ENCODE measurements around the gene ARHGEF7. TPM values are rescaled to one million over a fixed set of nuclear protein-coding genes. Genes with fewer than 3 reads are reported as not detected.

ARHGEF7 gene
- total RNA-seq, 1 experiment from 2014 or later = 17.9 TPM

DNA sequence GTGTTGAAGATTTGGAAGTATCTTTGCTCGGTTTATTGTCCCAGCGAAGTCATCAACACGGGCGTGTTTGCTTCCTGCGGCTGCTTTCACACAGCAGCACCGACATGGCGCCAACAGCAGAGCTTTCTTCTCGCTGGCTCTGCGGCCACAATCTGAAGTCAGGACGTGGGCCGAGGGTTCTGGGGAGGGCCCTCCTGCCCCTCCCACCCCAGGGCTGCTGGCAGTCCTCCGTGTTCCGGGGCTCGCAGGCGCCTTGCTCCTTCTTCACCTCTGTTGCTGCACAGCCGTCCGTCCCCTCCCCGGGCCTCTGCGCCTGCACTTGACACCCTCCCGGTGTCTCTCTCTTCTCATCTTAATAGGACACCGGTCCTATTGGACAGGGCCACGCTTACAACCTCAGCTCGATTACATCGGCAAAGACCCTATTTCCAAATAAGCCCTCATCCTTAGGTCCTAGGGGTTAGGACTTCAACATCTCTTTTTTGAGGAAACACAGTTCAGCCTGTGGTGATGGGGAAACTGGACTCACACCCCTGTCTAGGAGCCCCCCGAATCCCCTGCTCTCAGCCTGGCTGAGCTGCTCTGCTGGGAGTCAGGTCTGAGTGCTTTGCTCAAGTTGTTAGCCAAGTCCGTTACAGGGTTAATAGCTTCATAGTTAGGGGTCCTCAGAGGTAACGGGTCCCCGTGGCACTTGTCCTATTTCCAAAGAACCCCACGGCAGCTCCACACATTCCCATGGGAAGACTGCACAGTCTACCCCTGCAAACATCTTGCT lies 202.6 kb downstream of the ARHGEF7 start:
- no peak for DNase-seq (ENCODE audit: extremely low read depth, low read depth)

DNA sequence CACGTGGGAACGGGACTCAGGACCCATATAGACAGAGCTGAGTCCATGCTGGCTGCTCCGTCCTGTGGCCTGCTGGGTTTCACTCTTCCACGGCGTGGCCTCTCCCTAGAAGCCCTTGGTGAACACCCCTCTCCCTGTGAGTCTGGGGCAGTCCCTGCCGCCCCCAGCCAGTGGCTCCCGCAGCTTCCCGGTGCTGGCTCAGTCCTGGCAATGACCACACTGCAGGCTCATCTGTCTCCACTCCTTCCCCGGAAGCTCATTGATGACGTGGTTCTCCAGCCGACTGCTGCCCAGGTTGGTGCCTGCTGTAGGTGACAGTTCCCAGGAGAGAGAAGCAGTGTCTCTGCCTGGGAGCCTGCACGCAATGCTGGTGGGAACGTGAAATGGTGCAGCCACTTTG lies 203.3 kb downstream of the ARHGEF7 start:
- DNase-seq (ENCODE audit: extremely low read depth, low read depth) = no peak

DNA sequence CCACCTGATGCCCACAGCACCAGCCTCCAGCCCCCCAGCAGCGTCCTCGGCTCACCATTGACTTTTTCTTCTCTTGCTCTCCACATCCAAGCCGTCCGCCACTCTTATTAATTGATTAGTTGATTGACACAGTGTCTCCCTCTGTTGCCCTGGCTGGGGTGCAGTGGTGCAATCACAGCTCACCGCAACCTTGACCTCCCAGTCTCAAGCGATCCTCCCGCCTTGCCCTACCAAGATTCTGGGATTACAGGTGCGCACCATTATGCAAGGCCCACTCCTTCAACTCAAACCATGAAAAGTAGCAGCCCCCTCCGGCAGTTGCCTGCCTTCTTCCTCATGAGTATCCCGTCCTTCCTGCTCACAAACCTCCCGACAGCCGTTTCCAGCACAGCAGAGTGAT lies 204.4 kb downstream of the ARHGEF7 start:
- no peak for DNase-seq (ENCODE audit: extremely low read depth, low read depth)

DNA sequence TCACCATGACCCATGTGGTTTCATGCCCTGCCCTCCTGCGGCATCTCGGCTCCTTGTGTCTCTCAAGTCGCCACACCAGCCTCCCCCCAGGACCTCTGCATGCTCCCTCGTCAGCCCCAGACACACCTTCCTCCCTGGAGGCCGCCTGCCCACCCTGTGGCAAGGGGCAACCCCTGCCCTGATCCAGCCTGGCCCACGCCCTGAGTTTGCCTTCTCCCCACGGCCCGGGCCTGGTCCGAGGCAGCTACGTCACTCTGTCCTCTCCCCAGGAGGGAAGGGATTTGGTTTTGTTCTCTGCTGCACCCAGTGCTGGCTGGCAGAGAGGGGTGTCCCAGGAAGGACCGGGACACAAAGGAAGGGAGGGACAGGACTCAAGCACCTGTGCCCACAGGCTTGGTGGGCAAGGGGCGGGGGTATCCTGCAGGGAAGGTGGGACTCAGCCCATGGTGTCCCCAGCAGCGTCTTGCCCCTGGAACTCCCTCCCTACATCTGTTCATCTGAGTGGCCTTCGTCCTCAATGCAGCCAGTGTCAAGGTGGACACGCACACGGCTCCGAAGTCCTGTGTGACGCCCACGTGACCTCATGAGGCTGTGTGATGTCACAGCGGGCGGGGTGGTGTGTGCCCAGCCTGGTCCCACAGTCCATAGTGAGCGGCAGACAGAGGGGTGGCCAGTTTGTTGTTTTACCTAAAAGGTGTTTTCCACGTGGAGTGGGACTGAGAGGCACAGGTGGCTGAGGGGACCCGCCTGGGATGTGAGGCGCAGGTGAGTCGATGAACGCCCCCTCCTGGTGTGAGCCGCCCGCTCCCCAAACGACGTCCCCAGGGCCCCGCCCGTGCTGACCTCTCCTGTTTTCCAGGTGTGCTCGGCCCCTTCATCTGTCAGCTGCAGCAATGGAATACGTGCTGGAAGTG lies 205.1 kb downstream of the ARHGEF7 start, which contains the start of gene TEX29:
Gene TEX29 (plus strand): TSS at position 645 of the 914 bp plus-strand sequence. CDS start 249 bp downstream, at position 894.
- DNase-seq (ENCODE audit: extremely low read depth, low read depth) = no peak

DNA sequence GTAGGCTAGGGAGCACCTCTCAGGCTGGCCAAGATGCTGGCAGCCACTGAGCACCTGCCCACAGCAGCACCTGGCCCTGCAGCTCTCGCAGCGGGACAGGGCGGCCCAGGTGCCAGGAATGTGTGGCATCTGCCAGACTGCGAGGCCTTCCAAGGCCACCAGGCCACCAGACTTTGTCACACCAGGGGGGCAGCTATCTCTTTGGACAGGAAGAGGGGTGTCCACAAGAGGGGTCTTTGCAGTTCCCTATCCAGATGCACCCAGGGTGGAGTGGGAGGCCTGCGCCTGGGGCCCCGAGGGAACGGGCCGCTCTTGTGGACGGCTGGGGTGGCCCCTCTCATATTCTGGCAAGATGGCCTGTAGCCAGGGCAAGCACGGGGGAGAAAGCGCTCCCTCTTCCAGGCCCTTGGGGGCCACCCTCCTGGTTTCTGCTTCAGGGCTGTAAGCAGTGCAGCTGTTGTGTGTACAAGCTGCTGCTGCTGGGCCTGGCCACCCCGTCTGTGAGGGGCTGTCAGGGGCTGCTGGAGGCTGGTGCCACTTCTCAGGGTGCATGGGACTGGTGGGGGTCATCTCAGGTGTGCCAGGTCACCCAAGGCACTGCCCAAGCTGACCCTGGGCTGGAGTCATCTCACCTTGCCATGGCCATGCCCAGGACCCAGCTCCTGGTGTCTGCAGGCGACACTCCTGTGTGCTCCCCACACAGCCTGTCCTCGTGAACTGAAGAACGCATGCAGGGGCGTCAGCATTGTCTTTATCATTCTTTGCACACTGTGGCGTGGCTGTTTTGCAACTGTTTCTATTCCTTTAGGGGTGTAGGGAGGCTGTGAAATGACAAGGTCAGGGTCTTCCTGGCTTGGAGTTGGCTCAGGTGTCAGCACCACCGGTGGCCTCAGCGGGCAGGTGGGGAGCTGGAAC lies 207.1 kb downstream of the ARHGEF7 start:
- no peak for DNase-seq (ENCODE audit: extremely low read depth, low read depth)

DNA sequence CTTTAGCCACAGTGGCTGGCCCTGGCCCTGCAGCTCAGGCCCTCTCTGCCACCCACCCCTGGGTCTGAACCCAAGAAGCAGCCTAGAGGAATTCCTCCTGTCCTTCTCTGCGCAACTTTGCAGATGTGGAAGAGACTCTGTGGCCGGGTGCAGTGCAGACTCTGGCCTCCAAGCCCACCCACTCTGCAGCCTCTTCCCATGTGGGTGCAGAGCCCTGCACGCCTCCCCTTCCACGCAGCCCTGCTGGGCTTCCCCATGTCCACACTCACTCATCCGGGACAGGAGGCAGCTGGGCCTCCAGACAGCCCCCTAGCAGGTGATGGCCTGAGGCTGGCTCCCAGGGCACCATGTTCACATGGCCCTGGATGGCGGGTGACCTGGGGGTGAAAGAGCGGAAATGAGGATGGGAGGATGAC lies 207.8 kb downstream of the ARHGEF7 start:
- DNase-seq (ENCODE audit: extremely low read depth, low read depth) = no peak

DNA sequence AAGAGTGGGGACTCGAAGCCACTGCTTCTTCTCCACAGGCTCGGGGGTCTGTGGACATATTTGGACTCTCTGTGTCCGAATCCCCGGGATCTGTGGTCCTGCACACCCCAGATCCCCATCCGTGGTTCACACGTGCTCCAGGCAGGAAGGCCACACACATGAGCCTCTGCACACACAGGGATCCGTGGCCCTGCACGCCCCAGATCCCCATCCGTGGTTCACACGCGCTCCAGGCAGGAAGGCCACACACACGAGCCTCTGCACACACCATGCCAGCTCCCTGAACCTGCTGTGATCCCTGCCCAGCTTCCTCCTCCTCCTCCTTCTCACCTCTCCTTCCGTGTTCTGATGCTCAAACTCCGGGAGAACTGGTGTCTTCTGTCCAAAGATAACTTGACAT lies 208.4 kb downstream of the ARHGEF7 start:
- DNase-seq (ENCODE audit: extremely low read depth, low read depth) = no peak

DNA sequence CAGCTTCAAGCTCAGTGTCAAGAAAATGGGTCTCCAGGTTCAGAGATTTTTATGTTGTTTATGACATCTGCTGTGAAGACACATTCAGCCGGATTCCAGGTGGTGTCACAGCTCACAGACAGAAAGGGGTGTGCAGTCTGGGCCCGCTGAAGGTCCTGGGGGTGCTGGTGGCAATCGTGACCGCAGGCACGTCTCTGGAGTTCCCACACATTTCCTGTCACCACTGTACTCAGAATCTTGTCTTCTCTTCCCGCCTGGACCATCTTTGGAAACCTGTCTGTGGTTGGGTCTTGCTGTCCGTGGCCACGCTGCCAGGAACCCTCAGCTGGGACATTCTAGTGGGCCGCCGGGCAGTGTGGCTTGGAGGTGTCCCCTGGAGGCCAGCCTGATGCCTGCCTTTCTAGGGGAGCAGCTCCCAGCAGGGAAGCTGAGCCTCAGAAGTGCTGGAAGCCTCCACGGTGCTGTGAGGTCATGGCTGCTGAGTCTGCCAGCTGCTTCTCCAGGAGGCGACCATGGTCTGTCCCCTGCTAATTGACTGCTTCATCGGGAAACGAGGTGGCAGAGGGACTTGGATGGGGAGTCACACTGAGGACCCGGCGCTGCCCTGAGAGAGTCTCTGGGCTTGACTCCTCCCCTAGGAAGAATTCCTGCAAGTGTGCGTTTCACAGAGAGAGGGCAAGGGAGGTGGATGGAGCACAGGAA lies 209.0 kb downstream of the ARHGEF7 start:
- no peak for DNase-seq (ENCODE audit: extremely low read depth, low read depth)

DNA sequence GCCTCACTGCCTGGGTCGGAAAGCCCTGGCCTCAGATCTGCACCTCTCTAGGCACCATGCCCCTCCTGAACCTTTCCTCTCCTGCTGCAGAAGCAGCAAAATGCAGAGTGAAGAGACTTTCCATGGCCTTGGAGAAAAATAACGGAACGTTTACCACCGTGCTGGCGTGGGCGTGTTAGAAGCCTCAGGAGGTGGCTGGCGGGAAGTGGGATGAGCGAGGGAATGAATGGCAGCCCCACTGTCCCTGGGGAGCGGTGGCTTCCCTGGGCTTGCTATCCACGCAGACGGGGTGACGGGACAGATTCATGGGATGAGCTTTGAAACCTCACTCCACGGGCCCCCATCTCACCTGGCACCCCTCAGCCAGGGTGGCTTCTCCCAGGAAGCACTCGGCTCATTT lies 209.6 kb downstream of the ARHGEF7 start:
- no peak for DNase-seq (ENCODE audit: extremely low read depth, low read depth)

DNA sequence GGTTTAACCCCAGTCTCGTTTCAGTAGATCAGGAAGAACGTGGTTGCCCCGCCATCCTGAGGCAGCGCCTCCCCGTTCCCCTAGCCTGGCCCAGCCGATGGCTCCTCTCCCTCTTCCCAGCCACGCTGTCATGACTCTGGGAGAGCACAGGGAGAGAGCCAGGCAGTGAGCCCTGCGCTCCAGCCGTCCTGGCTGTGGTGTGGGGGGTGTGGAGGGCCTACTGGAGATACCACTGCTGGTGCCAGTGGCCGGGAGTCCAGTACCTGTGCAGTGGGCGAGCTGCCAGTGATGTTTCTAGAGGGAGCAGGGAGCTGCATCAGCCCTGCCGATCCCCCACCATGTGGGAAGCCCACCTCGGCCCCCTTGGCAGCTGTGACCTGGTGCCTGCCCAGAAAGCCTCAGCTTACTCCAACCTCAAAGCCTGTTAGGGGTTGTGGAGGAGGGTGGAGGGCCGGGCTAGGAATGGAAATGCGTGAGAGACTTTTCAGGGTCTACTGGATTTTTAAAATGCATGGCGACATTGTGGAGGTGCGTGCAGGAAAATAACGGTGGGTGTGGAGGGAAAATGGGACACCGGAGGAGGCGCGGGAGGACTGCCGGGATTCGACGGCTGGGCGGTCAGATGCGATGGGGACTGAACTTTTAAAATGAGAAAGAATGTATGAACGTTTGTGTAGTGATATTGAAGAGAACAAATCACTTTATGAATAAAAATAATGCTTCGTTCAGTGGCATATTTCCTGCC lies 210.2 kb downstream of the ARHGEF7 start:
- DNase-seq (ENCODE audit: extremely low read depth, low read depth) = no peak

DNA sequence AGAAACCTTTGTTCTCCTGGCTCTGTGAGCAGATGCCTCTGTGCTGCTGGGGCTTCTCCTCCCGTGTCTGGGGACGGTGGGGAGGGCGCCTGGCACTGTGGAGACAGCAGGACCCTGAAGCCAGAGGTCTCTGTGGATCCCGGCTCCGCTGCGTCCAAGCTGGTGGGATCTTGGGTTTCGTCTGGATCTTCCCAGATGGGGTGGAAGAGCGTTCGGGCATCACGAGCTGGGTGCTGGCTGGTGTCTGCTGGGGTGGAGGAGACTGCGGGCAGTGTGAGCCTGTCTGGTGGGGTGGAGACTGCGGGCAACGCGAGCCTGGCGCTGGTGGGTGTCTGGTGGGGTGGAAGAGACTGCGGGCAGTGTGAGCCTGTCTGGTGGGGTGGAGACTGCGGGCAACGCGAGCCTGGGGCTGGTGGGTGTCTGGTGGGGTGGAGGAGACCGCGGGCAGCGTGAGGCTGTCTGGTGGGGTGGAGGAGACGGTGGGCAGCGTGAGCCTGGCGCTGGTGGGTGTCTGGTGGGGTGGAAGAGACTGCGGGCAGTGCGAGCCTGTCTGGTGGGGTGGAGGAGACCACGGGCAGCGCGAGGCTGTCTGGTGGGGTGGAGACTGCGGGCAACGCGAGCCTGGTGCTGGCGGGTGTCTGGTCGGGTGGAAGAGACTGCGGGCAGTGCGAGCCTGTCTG lies 211.0 kb downstream of the ARHGEF7 start:
- no peak for DNase-seq (ENCODE audit: extremely low read depth, low read depth)

DNA sequence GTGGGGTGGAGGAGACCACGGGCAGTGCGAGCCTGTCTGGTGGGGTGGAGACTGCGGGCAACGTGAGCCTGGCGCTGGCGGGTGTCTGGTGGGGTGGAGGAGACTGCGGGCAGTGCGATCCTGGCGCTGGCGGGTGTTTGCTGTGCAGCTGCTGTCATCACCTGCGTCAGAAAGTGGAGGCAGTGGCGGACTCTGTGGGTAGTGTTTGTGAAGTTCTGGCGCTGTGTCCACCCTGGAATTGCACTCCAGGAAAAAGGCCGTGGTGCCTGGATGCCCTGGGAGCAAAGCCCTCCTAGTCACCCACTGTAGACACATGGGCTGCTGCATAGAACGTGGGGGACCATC lies 211.5 kb downstream of the ARHGEF7 start:
- DNase-seq (ENCODE audit: extremely low read depth, low read depth) = no peak

DNA sequence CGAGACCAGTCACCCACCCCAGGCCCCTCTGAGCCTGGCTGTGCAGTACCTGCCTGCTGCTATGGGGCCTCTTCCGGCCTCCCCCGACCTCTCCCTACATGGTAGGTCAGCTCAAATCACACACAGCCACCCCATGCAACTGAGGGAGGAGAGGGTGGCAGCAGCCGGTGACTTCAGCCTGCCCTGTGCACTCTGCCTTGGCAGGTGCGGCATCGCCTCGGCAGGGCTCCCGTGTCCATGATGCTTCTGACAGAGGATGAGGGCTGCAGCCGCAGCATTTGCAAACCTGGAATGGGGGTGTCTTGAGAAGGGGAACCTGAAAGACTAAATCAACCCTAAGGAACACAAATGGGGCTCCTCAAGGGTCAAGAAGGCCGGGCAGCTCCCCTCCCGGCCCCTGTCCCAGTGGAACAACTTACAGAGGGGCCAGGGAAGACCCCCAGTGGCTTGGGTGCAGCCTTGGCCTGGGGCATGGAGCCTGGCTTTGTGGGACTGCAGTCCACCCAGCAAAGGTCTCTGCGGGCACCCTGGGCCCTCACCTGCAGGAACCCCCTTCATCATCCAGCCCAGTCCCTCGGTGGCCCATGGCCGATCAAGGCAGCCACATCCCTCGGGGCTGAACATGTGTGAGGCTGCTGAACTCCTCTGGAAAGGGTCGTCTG lies 212.0 kb downstream of the ARHGEF7 start:
- DNase-seq (ENCODE audit: extremely low read depth, low read depth) = no peak

DNA sequence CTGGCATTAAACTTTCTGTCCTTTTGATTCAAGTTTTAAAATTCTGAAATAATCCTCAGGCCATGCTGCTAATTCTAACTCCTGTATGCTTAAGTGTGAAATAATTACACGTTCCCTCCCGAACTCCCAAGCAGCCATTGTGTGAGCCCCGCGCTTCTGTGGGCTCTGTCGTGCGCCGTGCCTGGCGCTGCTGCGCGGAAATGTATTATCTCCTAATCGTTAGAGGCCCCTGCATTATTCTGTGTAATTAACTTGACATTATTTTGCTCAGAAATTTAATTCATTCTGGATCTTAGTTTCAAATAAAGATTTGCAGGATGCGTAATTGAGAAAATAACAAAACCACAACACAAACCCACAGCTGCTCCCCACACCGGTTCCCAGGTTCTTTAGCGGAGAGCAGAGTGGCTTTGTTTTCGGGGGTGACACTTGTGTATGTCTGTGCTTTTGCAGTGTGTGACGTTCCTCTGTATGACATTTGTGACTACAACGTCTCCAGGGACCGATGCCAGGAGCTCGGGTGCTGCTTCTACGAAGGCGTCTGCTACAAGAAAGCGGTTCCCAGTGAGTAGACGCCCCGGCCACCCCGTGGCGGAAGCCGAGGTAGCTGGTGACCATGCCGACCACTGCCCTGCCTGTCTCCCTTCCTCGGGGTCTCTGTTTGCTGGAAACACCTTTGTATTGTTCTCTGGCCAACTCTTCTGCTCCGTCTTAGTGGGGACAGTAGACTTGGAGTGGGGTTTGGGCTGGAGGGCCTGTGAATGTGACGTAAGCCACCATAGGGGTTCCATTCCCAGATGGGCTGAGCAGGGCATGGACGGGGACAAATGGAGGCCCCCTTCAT lies 212.8 kb downstream of the ARHGEF7 start:
- no peak for DNase-seq (ENCODE audit: extremely low read depth, low read depth)

DNA sequence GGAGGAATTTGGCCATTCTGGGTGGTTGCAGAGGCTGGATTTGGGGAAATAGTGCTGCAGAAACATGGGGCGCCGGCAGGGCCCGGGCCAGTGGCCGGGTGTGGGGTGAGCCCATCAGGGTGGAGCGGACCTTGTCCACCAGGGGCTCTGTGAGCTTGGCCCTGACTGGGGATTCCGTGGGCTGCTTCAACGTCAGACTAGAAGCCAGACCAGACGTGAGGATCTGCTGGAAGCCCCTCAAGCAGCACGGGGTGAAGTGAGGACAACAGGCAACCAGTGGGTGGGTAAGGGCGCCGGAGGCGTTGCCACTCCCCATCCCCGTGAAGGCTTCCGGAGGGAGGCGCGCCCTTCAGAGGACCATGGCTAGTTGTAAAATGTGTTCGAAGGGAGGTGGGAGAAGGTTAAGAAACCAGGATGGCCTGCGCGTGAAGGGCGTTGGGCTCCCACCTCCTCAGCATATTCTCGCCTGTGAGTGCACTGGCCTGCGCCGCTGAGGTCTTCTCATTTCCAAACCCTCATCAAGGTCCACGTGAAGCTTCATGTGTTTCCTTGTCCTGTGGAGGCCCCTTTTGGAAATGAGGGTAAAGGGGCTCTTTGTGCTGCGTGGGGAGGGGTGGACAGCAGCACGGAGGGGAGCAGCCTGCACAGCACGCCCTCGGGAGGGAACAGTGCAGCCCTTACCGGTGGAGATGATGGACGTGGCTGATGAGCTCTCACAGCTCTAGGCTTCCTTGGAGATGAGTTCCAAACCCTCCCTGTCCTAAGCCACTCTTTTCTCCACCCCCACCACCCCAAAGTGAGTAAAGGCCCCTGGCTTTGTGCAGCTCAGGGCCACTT lies 213.7 kb downstream of the ARHGEF7 start:
- DNase-seq (ENCODE audit: extremely low read depth, low read depth) = no peak

DNA sequence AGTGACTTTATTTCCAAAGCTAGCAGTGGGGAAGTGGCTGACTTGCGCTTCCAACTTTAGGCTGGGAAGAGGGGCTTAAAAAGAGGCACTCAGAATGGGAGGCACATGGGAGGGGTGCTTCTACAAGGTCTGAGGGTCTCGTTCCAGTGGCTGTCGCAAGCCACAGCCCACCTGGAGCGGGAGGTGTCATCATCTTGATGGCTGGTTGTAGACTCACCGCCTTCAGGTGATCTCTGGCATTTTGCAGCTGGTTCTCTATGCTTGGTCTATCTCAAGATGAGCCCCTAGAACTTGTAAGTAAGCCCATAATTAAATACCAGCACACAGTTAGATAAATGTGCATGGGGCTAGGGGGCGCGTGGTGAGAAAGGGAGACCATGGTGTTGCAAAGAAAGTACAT lies 214.5 kb downstream of the ARHGEF7 start:
- no peak for DNase-seq (ENCODE audit: extremely low read depth, low read depth)
